IMR-90 (cell line): ENCODE measurements around the gene SIDT1. TPM values are rescaled to one million over a fixed set of nuclear protein-coding genes. Genes with fewer than 3 reads are reported as not detected.
A peak's percentile ranks its signal among the peaks of the same experiment; 100 is the strongest.

ENCODE experiments used
- ATAC-seq: fragments of 200-7000 bp; cut with Tn5 transposase; 2 replicates; pipeline ENCODE4 v1.9.1; 2020; ENCODE audit warnings: low read depth, mild to moderate bottlenecking, moderate library complexity
- BruUV-seq: library from RNA; stranded (reverse); fragments of 400-500 nt; replicated peaks from 2 replicates; lab custom pipeline; 2021; lab: Mats Ljungman, UMichigan
- CTCF ChIA-PET: fragments of 300-600 bp; formaldehyde crosslinking; extraction: SDS; loops from one replicate; lab custom pipeline; 2021; ENCODE audit warnings: antibody characterized with exemption; lab: Yijun Ruan, JAX
- POLR2A ChIA-PET: fragments of 300-600 bp; sonication (Branson Sonifier 250); formaldehyde crosslinking; loops from one replicate; lab custom pipeline; 2022; ENCODE audit warnings: antibody characterized with exemption; ENCODE audit not compliant: unreplicated experiment; lab: Charles Lee
- DNase-seq: peaks from one replicate; pipeline ENCODE4 v3.0.0; 2013
- H2AFZ ChIP-seq: replicated peaks from 2 replicates; pipeline ENCODE3; 2013; ENCODE audit warnings: low read length, mild to moderate bottlenecking; ENCODE audit not compliant: poor library complexity
- H2AK5ac ChIP-seq: 2 replicates; pipeline ENCODE4 v1.6.1; 2013; ENCODE audit warnings: low read depth, low read length, inconsistent platforms
- H2AK9ac ChIP-seq: replicated peaks from 2 replicates; pipeline ENCODE3; 2013; ENCODE audit warnings: mild to moderate bottlenecking, low read depth, low read length, moderate library complexity; ENCODE audit not compliant: poor library complexity
- H2BK120ac ChIP-seq: 2 replicates; pipeline ENCODE4 v1.6.1; 2013; ENCODE audit warnings: low read depth, low read length, inconsistent platforms
- H2BK15ac ChIP-seq: 3 replicates; pipeline ENCODE4 v1.6.1; 2013; ENCODE audit warnings: low read depth, low read length, inconsistent platforms
- H2BK20ac ChIP-seq: 2 replicates; pipeline ENCODE4 v1.6.1; 2013; ENCODE audit warnings: low read depth, mild to moderate bottlenecking, inconsistent platforms, low read length, moderate library complexity
- H2BK5ac ChIP-seq: 2 replicates; pipeline ENCODE4 v1.6.1; 2013; ENCODE audit warnings: mild to moderate bottlenecking, low read depth, low read length, inconsistent platforms; ENCODE audit not compliant: poor library complexity, severe bottlenecking
- H3K14ac ChIP-seq: replicated peaks from 2 replicates; pipeline ENCODE4 v1.6.1; 2013; ENCODE audit warnings: low read depth, low read length, inconsistent platforms
- H3K18ac ChIP-seq: 2 replicates; pipeline ENCODE4 v1.6.1; 2013; ENCODE audit warnings: low read depth, low read length, control low read depth
- H3K23ac ChIP-seq: 2 replicates; pipeline ENCODE4 v1.6.1; 2013; ENCODE audit warnings: low read depth, low read length, inconsistent platforms
- H3K27ac ChIP-seq: 2 replicates; pipeline ENCODE4 v1.5.1; 2013; ENCODE audit warnings: mild to moderate bottlenecking, control low read depth, low read length; ENCODE audit not compliant: insufficient read depth
- H3K27me3 ChIP-seq: 2 replicates; pipeline ENCODE4 v1.6.1; 2013; ENCODE audit warnings: low read length; ENCODE audit not compliant: control insufficient read depth, insufficient read depth
- H3K36me3 ChIP-seq: 2 replicates; pipeline ENCODE4 v1.6.1; 2013; ENCODE audit warnings: low read length, mixed read lengths; ENCODE audit not compliant: control insufficient read depth, insufficient read depth
- H3K4ac ChIP-seq: 2 replicates; pipeline ENCODE4 v1.6.1; 2013; ENCODE audit warnings: low read depth, low read length, inconsistent platforms
- H3K4me1 ChIP-seq: 2 replicates; pipeline ENCODE4 v1.6.1; 2013; ENCODE audit warnings: low read length, mixed read lengths; ENCODE audit not compliant: control insufficient read depth, insufficient read depth
- H3K4me2 ChIP-seq: 2 replicates; pipeline ENCODE4 v1.6.1; 2013; ENCODE audit warnings: low read depth, mild to moderate bottlenecking, control low read depth, low read length, moderate library complexity
- H3K4me3 ChIP-seq: 2 replicates; pipeline ENCODE4 v1.5.1; 2013; ENCODE audit warnings: low read depth, mild to moderate bottlenecking, control low read depth, low read length, moderate library complexity; ENCODE audit not compliant: insufficient read depth
- H3K56ac ChIP-seq: 2 replicates; pipeline ENCODE4 v1.6.1; 2013; ENCODE audit warnings: low read length, inconsistent platforms; ENCODE audit not compliant: insufficient read depth; ENCODE audit errors: extremely low read depth
- H3K79me1 ChIP-seq, 2 experiments: 2 replicates each; pipeline ENCODE4 v1.6.1; 2013; ENCODE audit warnings: low read length in 2 of 2, inconsistent platforms in 1 of 2, low read depth in 1 of 2
- H3K9ac ChIP-seq: 2 replicates; pipeline ENCODE4 v1.6.1; 2013; ENCODE audit warnings: low read depth, low read length, control low read depth
- H3K9me1 ChIP-seq: 2 replicates; pipeline ENCODE4 v1.6.1; 2013; ENCODE audit warnings: low read length, inconsistent platforms; ENCODE audit not compliant: insufficient read depth
- H3K9me3 ChIP-seq: 2 replicates; pipeline ENCODE4 v1.6.1; 2013; ENCODE audit warnings: low read length; ENCODE audit not compliant: control insufficient read depth, insufficient read depth
- H4K20me1 ChIP-seq: 2 replicates; pipeline ENCODE4 v1.6.1; 2013; ENCODE audit warnings: low read length, inconsistent platforms; ENCODE audit not compliant: insufficient read depth
- H4K5ac ChIP-seq: 2 replicates; pipeline ENCODE4 v1.6.1; 2013; ENCODE audit warnings: mild to moderate bottlenecking, low read depth, low read length, control low read depth
- H4K8ac ChIP-seq, 2 experiments: 2 replicates each; pipeline ENCODE4 v1.6.1; 2013; ENCODE audit warnings: low read depth in 2 of 2, low read length in 2 of 2, control low read depth in 1 of 2, inconsistent platforms in 1 of 2
- H4K91ac ChIP-seq: 2 replicates; pipeline ENCODE4 v1.6.1; 2013; ENCODE audit warnings: low read depth, low read length, inconsistent platforms; ENCODE audit not compliant: insufficient read depth
- MXI1 ChIP-seq: IDR thresholded peaks from 2 replicates; pipeline ENCODE4 v1.6.1; 2012; ENCODE audit warnings: low read depth, mild to moderate bottlenecking, low read length, moderate library complexity, borderline replicate concordance
- POLR2A ChIP-seq: IDR thresholded peaks from 2 replicates; pipeline ENCODE4 v1.6.1; 2012; ENCODE audit warnings: mild to moderate bottlenecking, low read depth, low read length
- RAD21 ChIP-seq: IDR thresholded peaks from 2 replicates; pipeline ENCODE4 v1.6.1; 2012; ENCODE audit warnings: low read length, improper control_type of control experiment
- SMC3 ChIP-seq: fragments of 150-350 bp; IDR thresholded peaks from 2 replicates; pipeline ENCODE4 v1.6.1; 2016; ENCODE audit warnings: low read depth, mild to moderate bottlenecking, antibody characterized with exemption, low read length, moderate library complexity
- WGBS, 2 experiments: methylation state at CpG; one replicate each; pipeline versions ENCODE4 v1.1.5 to v1.1.7; 2013; ENCODE audit warnings: missing lambda C conversion rate in 2 of 2; ENCODE audit not compliant: insufficient read length in 1 of 2; ENCODE audit errors: extremely low coverage in 2 of 2; 5-methylcytosine and 5-hydroxymethylcytosine counted together
- dilution Hi-C: fragments of 300-500 bp; cut with HindIII; formaldehyde crosslinking; loops from one replicate; pipeline ENCODE4 v1.14.3; 2018; ENCODE audit warnings: low sequenced_read_pairs; ENCODE audit not compliant: unreplicated experiment
- in situ Hi-C: fragments of 300-500 bp; cut with MboI; formaldehyde crosslinking; loops from 3 replicates; pipeline ENCODE4 v1.14.3; 2019; ENCODE audit warnings: low sequenced_read_pairs, inconsistent platforms, mixed read lengths
- intact Hi-C: fragments of 100-400 bp; cut with micrococcal nuclease; formaldehyde crosslinking; loops from 2 replicates; pipeline ENCODE4 v1.10.0; 2022
- polyA plus RNA-seq, 3 experiments: library from polyadenylated mRNA; depleted of rRNA; stranded (reverse); fragments of >200 nt; gene quantifications; 2 replicates each; pipeline ENCODE4 v1.2.3, GENCODE V29; 2012; ENCODE audit warnings: low replicate concordance in 1 of 3
- total RNA-seq: library from RNA; depleted of rRNA; stranded (reverse); fragments of >200 nt; gene quantifications from 2 replicates; pipeline ENCODE4 v1.2.3, GENCODE V29; 2012
- TF ChIP-seq, protein P1 (sequence below): conservative IDR thresholded peaks from 2 replicates; pipeline ENCODE4 v1.5.1; 2012; ENCODE audit warnings: mild to moderate bottlenecking, low read depth, low read length, improper control_type of control experiment

The SIDT1 gene
- total and polyA plus RNA-seq, 2 of the 4 experiments (the other 2 are of a cell fraction), result not detected

DNA sequence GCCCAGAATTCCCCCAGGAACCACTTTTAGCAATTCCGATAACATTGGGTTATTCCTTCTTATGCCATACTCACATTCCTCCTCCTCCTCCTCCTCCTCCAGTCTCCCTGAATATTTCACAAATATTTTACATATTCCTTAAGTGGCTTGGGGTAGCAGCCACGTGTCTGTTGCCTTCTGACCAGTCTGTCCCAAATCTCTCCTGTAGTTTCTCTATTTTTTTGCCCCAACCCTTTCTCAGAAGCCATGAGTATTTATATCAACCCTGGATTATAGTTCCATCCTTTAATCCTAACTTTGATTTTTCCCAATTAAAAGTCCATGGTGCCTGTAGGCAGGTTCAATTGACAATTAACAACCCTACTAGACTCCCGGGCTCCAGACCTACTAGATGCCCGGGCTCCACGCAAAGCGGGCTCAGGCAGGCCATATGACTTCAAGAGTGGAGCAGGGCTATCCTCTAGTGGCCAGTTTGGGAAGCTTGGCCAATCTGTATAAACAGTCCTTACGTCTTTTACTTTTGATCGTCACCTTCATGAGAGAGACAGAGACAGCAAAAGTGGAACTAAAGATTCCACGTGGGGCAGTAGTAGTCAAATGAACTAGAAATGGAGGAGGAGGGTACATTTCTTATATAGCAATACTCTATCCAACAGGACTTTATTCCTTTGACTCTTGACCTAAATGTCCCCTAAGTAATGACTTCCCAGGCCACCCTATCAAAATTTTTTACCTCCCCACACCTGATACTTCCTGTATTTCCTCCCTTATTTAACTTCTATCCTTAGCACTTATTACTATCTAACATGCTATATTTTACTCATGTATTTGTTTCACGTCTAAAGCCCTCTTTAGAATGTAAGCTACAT lies 94.4 kb downstream of the SIDT1 start:
- no peak overlapping the region for H2BK120ac ChIP-seq
- no peak overlapping the region for H2AFZ ChIP-seq
- no peaks in the 10 kb centered on the region for H3K9me3 ChIP-seq
- no peak overlapping the region for H3K18ac ChIP-seq
- H3K23ac ChIP-seq, result no peak overlapping the region
- ChIA-PET POLR2A (no interaction called here), CTCF (interaction anchor here (0.7 to 1.4 kb wide), 7 partner anchors 9 to 133 kb away, joined by 3 to 8 read pairs (median 3); no protein-coding TSS in a partner anchor)
- ATAC-seq, result peak; percentile 93
- H3K27ac ChIP-seq, result no peak overlapping the region
- H4K5ac ChIP-seq, result no peak overlapping the region
- no peak overlapping the region for H3K14ac ChIP-seq
- in situ Hi-C loops, result loop anchor here (10.0 kb wide), 1 partner anchor 572 kb away; no protein-coding TSS in a partner anchor
- peak; percentile 58 for DNase-seq
- no peaks in the 10 kb centered on the region for H3K36me3 ChIP-seq
- H4K91ac ChIP-seq, result no peak overlapping the region
- H3K79me1 ChIP-seq, result no peaks in the 10 kb centered on the region
- TF ChIP-seq SMC3 (peak; percentile 68), POLR2A (no peak), RAD21 (peak; percentile 82), MXI1 (no peak)
- TF ChIP-seq, protein P1, sequence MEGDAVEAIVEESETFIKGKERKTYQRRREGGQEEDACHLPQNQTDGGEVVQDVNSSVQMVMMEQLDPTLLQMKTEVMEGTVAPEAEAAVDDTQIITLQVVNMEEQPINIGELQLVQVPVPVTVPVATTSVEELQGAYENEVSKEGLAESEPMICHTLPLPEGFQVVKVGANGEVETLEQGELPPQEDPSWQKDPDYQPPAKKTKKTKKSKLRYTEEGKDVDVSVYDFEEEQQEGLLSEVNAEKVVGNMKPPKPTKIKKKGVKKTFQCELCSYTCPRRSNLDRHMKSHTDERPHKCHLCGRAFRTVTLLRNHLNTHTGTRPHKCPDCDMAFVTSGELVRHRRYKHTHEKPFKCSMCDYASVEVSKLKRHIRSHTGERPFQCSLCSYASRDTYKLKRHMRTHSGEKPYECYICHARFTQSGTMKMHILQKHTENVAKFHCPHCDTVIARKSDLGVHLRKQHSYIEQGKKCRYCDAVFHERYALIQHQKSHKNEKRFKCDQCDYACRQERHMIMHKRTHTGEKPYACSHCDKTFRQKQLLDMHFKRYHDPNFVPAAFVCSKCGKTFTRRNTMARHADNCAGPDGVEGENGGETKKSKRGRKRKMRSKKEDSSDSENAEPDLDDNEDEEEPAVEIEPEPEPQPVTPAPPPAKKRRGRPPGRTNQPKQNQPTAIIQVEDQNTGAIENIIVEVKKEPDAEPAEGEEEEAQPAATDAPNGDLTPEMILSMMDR, result peak; percentile 83
- BruUV-seq, result no TSS peak
- no peak overlapping the region for H2AK9ac ChIP-seq
- H4K20me1 ChIP-seq, result no peaks in the 10 kb centered on the region
- no peaks in the 10 kb centered on the region for H3K9me1 ChIP-seq
- H3K4me3 ChIP-seq, result no peak overlapping the region
- peak overlapping the region; percentile 85 for H3K4me2 ChIP-seq
- no peak overlapping the region for H4K8ac ChIP-seq
- no peak overlapping the region for H2BK5ac ChIP-seq
- no peak overlapping the region for H3K9ac ChIP-seq
- H3K56ac ChIP-seq, result no peak overlapping the region
- H3K27me3 ChIP-seq, result peaks cover 13% of the 10 kb centered on the region
- dilution Hi-C loops, result no loop called here
- H3K4ac ChIP-seq, result no peak overlapping the region
- H3K4me1 ChIP-seq, result peaks cover 2% of the 10 kb centered on the region; the same call in 1 of the 2 replicates
- H2BK15ac ChIP-seq, result no peak overlapping the region
- no CpG with 5 or more reads among the region's 10 CpGs for WGBS, 2 experiments
- intact Hi-C loops, result loop anchor here (1.0 to 10.0 kb wide), 4 partner anchors 131 to 982 kb away; partner anchors contain the start of gene CCDC80
- H2AK5ac ChIP-seq, result no peak overlapping the region
- no peak overlapping the region for H2BK20ac ChIP-seq
